D721Med (cell line): Measurements from ENCODE around the gene KIF6.
"Not testable (repeated sequence)": the region's sequence is repeated elsewhere in the genome, so short reads cannot be mapped to it uniquely, and the experiment has no call there.

Experiments used
- DNase-seq: peaks from one replicate; pipeline ENCODE4 v3.0.0; 2011; ENCODE audit warnings: low spot score; ENCODE audit not compliant: insufficient read length
- FAIRE-seq: peaks from 2 replicates; lab custom pipeline; 2011; peaks lifted over from hg19 to GRCh38; lab: Jason Lieb, UNC
- CTCF ChIP-seq: IDR thresholded peaks from 2 replicates; pipeline ENCODE4 v1.5.1; 2012; ENCODE audit warnings: mild to moderate bottlenecking, control low read depth; ENCODE audit not compliant: insufficient read depth; ENCODE audit errors: missing control alignments

KIF6 gene

GRCh38 chr6:39752835-39753724, 27.9 kb upstream of the KIF6 start:
- TF ChIP-seq CTCF: no peak
- DNase-seq (no peak), FAIRE-seq (no peak)

GRCh38 chr6:39746795-39747194, 21.6 kb upstream of the KIF6 start:
- no peak for FAIRE-seq
- no peak for TF ChIP-seq CTCF
- DNase-seq: no peak

- DNase-seq: no peak
- no peak for FAIRE-seq
Observed at GRCh38 chr6:39733704-39734103, 8.5 kb upstream of the KIF6 start.

GRCh38 chr6:39731565-39731964, 6.4 kb upstream of the KIF6 start:
- TF ChIP-seq CTCF: peak; percentile 34
- DNase-seq (no peak), FAIRE-seq (no peak)

More at GRCh38 chr6:39733704-39734103, 8.5 kb upstream of the KIF6 start:
- no peak for TF ChIP-seq CTCF

- TF ChIP-seq CTCF: no peak
- FAIRE-seq (peak; percentile 67), DNase-seq (no peak)
Observed at GRCh38 chr6:39729945-39730344, 4.7 kb upstream of the KIF6 start.

- no peak for TF ChIP-seq CTCF
- no peak for DNase-seq
- FAIRE-seq: no peak
Observed at GRCh38 chr6:39725632-39725997, 407 bp upstream of the KIF6 start.

GRCh38 chr6:39723350-39723749, 1.9 kb downstream of the KIF6 start:
- not testable (repeated sequence) for DNase-seq, FAIRE-seq
